Fibroblast of skin of right quadriceps (primary cell): ENCODE measurements around the gene LRCH4.

Experiments
- DNase-seq: peaks from one replicate; pipeline ENCODE4 v3.0.0-alpha.2; 2013

Gene LRCH4

GRCh38 chr7:100604028-100604975 lies 18.4 kb upstream of the LRCH4 start:
- peak; percentile 86 for DNase-seq

GRCh38 chr7:100603726-100604027 lies 17.7 kb upstream of the LRCH4 start:
- peak; percentile 54 for DNase-seq

GRCh38 chr7:100602889-100603725 lies 17.2 kb upstream of the LRCH4 start:
- DNase-seq = peak; percentile 97

GRCh38 chr7:100600730-100601038 lies 14.8 kb upstream of the LRCH4 start:
- no peak for DNase-seq

- no peak for DNase-seq
Measured at GRCh38 chr7:100599911-100600729, 14.2 kb upstream of the LRCH4 start.

DNA sequence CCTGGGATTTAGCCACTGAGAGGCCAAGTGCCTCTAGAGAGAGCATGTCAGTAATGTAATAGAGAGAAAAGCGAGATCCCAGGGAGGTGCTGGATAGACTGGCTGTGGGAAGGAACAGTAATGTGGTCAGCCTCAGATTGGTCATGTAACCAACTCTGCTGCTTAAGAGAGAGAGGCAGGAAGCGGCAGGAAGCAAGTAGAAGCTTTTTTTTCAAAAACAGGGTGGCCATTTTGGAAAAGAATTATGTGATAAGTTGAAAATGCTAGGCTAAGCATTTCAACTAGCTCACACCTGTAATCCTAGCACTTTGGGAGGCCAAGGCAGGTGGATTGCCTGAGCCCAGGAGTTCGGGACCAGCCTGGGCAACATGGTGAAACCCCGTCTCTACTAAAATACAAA lies 12.5 kb upstream of the LRCH4 start:
- DNase-seq = no peak

- DNase-seq = no peak
Measured at GRCh38 chr7:100595188-100595587, 9.3 kb upstream of the LRCH4 start.

GRCh38 chr7:100591596-100591995 lies 5.7 kb upstream of the LRCH4 start:
- DNase-seq = no peak

GRCh38 chr7:100590077-100590737 lies 4.3 kb upstream of the LRCH4 start:
- no peak for DNase-seq

DNA sequence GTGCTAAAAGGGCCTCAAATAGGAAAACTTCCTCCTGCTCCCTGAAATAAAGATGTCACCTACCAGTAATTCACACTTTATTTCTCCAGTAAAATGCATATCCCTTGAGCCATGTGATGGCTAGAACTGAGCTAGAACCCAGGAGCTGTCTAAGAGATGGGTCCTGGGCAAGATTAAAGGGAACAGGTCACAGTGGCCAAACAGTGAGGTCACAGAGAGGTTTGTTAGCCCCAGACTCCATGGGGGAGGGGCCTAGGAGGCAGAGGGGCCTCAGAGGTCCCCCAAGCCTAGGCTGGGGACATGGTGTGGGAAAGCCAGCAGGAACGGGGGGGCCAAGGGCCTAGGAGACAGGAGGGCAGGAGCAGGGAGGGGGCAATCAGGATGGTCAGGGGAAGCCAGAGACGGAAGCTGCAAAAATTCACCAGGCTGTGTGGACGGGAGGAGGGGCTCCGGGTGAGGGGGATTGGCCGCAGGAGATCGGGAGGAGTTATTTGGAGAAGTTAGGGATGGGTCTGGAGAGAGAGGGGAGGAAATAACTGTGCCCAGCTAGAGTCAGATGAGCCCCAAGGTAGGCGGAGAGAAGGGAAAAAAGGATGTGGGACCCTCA lies 3.5 kb upstream of the LRCH4 start:
- DNase-seq = no peak

DNA sequence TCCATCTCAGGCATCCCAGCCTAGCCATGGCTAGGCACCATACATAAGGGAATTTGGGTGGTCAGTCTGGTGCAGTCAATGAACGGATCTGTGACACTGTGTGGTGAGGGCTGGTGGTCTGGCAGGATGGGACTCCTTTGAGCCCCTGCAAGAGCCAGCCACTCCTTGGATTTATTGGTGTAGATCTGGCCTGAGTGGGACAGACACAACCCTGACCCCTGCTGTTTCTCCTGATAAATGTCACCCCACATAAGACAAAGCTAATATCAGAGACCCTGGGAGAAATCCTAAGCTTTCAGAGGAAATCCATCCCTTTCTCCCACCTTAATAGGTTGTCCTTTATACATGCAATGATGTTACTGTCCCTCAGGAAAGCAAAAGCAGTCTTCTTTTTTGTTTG lies 2.5 kb upstream of the LRCH4 start:
- DNase-seq = no peak

- peak; percentile 100 for DNase-seq
Measured at GRCh38 chr7:100586266-100587025, 517 bp upstream of the LRCH4 start, which contains the start of gene FBXO24. Gene FBXO24, plus strand, starts transcription at chr7:100586328. Its CDS starts 298 bp downstream, at chr7:100586626.

DNA sequence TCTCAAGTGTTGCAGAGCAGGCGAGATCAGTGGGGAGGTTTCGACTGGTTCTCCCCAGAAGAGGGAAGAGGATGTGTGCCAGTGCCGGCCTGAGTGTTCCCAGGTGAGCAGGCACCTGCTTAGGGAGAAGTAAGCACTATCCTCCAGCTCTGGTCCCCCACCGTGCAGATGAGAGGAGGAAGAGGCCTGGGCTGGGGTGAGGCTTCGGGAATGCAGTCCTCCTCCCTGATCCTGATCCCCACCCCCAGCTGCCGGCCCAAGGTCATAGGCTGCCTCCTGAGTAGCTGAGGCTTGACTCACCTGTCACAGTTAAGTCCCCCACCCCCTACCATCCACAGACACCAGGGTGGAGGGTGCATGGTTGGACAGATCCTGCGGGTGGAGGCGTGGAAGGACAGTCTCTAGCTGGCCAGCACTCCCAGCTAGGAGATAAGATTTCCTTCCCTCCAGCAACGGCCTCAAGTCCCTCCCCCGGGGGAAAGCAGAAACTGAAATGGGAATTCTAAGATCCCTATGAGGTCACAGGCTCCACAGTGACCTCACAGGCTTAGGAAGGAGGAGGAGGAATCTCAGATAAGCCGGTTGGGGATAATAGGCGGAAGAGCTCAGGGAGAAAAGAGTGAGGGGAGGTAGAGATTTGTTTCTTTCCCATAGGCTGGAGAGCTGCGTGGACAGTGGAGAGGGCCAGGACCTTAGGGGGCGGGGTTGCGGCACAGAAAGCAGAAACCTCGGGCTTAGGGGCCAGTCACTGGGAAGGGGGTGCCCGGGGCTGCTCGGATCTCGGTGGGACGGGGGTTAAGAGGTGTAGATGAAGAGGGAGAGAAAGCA lies 1.0 kb downstream of the LRCH4 start:
- peak; percentile 59 for DNase-seq

DNA sequence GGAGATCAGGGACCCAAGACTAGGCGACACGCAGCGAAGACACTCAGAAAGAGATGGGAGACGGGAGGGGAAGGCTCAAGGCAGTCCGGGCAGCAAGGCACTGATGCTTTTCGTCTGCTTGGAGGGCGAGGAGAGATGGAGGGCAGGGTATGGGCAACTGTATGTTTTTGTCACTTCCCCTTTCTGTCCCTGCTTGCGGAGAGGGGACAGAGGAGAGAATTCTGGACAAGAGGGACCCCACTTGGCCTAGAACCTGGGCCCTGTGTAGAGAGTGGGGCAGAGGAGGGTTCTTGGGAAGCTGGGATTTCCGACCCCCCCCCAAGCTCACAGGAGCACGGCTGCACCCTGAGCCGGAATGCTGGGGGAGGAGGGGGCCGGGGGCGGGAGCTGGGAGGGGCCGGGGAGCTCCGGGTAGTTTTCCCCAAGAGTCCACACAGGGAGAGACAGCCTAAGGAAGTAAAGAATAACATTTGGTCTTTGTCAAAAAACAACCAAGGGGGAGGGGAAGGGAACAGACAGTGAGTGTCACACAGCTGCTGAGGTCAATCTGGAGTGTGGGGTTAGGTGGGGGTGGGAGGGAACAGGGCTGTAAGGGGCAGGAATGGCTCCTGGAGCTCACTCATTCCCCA lies 1.8 kb downstream of the LRCH4 start:
- DNase-seq = no peak

- no peak for DNase-seq
Measured at GRCh38 chr7:100583132-100584053, 2.5 kb downstream of the LRCH4 start.

- DNase-seq = no peak
Measured at GRCh38 chr7:100582650-100583049, 3.3 kb downstream of the LRCH4 start.

GRCh38 chr7:100582041-100582579 lies 3.8 kb downstream of the LRCH4 start:
- no peak for DNase-seq

DNA sequence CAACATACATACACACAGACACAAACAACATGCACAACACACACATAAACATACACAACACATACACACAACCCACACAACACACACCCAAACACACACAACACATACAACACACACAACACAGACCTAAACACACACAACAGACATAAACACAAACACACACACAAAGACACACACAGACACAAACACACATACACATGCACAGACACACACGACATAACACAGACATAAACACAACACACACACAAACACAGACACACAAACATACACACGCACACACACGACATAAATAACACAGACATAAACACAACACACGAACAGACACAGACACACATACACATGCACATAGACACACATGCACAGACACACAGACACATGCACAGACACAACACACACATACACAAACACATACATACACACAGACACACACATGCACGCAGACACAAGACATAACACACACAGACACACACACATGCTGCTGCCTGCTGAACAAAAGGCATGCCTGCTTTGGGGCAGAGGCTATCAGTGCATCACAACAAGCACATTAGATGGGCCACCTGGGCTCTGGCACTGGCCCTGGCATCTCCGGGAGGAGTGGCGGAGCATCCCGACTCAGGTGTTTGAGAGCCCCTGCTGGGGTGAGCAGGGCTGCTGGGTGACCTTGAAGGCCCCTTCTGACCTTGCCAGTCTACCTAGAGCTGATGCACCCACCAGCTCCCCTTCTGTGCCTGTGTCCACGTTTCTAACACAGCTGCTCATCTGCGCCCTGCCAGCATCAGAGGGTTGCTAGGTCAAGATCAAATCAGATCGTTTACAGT lies 5.3 kb downstream of the LRCH4 start:
- no peak for DNase-seq
